ENCODE measurements around the gene NPRL2. TPM values are rescaled to one million over a fixed set of nuclear protein-coding genes. Genes with fewer than 3 reads are reported as not detected.

The NPRL2 gene
- total RNA-seq, 1 donor from 2014 or later: 18.0 TPM

- H3K4me3 ChIP-seq (ENCODE audit: low read depth, low read length): no peak overlapping the region
- peaks cover 25% of the 10 kb centered on the region for H3K27me3 ChIP-seq (ENCODE audit: control insufficient read depth, insufficient read depth, low read length)
- TF ChIP-seq CTCF (IDR thresholded peaks at IDR 0.05; ENCODE audit: insufficient read depth, low read length, poor library complexity, severe bottlenecking): no peak
- H3K36me3 ChIP-seq (ENCODE audit: control insufficient read depth, insufficient read depth, low read length): no peaks in the 10 kb centered on the region
- no peak for DNase-seq (ENCODE audit: low read depth)
These were observed 40.1 kb upstream of the NPRL2 start for GRCh38 chr3:50390508-50391224.

- peaks cover 36% of the 10 kb centered on the region for H3K27me3 ChIP-seq (ENCODE audit: control insufficient read depth, insufficient read depth, low read length)
- DNase-seq (ENCODE audit: low read depth): no peak
- H3K36me3 ChIP-seq (ENCODE audit: control insufficient read depth, insufficient read depth, low read length): no peaks in the 10 kb centered on the region
- no peak overlapping the region for H3K4me3 ChIP-seq (ENCODE audit: low read depth, low read length)
- TF ChIP-seq CTCF (IDR thresholded peaks at IDR 0.05; ENCODE audit: insufficient read depth, low read length, poor library complexity, severe bottlenecking): no peak
These were observed 38.8 kb upstream of the NPRL2 start for GRCh38 chr3:50389414-50389767.

GRCh38 chr3:50388720-50389413 is 38.3 kb upstream of the NPRL2 start:
- TF ChIP-seq CTCF (IDR thresholded peaks at IDR 0.05; ENCODE audit: insufficient read depth, low read length, poor library complexity, severe bottlenecking): no peak
- Histone ChIP-seq H3K4me3 (ENCODE audit: low read depth, low read length) (no peak overlapping the region), H3K36me3 (ENCODE audit: control insufficient read depth, insufficient read depth, low read length) (no peaks in the 10 kb centered on the region), H3K27me3 (ENCODE audit: control insufficient read depth, insufficient read depth, low read length) (peaks cover 41% of the 10 kb centered on the region)
- DNase-seq (ENCODE audit: low read depth): no peak

- DNase-seq (ENCODE audit: low read depth): no peak
- Histone ChIP-seq H3K36me3 (ENCODE audit: control insufficient read depth, insufficient read depth, low read length) (no peaks in the 10 kb centered on the region), H3K27me3 (ENCODE audit: control insufficient read depth, insufficient read depth, low read length) (peaks cover 48% of the 10 kb centered on the region), H3K4me3 (ENCODE audit: low read depth, low read length) (no peak overlapping the region)
- peak; percentile 52 for TF ChIP-seq CTCF (IDR thresholded peaks at IDR 0.05; ENCODE audit: insufficient read depth, low read length, poor library complexity, severe bottlenecking)
These were observed 37.6 kb upstream of the NPRL2 start for GRCh38 chr3:50388016-50388719.

GRCh38 chr3:50385754-50386153 is 35.2 kb upstream of the NPRL2 start:
- TF ChIP-seq CTCF (IDR thresholded peaks at IDR 0.05; ENCODE audit: insufficient read depth, low read length, poor library complexity, severe bottlenecking): no peak
- Histone ChIP-seq H3K36me3 (ENCODE audit: control insufficient read depth, insufficient read depth, low read length) (no peaks in the 10 kb centered on the region), H3K4me3 (ENCODE audit: low read depth, low read length) (no peak overlapping the region), H3K27me3 (ENCODE audit: control insufficient read depth, insufficient read depth, low read length) (peaks cover 62% of the 10 kb centered on the region)
- DNase-seq (ENCODE audit: low read depth): no peak
